WI38 (cell line): Measurements from ENCODE around the gene DBNDD1.
"Not testable (repeated sequence)": the region's sequence is repeated elsewhere in the genome, so short reads cannot be mapped to it uniquely, and the experiment has no call there.

ENCODE experiments used
- H3K4me3 ChIP-seq: 2 replicates; pipeline ENCODE4 v1.5.1; 2011; ENCODE audit warnings: low read depth, mild to moderate bottlenecking, control low read depth, low read length
- TF ChIP-seq, protein P1 (sequence below): IDR thresholded peaks from 2 replicates; pipeline ENCODE4 v1.5.1; 2012; ENCODE audit warnings: low read depth, mild to moderate bottlenecking, control low read depth, low read length

Gene DBNDD1, protein sequence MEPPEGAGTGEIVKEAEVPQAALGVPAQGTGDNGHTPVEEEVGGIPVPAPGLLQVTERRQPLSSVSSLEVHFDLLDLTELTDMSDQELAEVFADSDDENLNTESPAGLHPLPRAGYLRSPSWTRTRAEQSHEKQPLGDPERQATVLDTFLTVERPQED

DNA sequence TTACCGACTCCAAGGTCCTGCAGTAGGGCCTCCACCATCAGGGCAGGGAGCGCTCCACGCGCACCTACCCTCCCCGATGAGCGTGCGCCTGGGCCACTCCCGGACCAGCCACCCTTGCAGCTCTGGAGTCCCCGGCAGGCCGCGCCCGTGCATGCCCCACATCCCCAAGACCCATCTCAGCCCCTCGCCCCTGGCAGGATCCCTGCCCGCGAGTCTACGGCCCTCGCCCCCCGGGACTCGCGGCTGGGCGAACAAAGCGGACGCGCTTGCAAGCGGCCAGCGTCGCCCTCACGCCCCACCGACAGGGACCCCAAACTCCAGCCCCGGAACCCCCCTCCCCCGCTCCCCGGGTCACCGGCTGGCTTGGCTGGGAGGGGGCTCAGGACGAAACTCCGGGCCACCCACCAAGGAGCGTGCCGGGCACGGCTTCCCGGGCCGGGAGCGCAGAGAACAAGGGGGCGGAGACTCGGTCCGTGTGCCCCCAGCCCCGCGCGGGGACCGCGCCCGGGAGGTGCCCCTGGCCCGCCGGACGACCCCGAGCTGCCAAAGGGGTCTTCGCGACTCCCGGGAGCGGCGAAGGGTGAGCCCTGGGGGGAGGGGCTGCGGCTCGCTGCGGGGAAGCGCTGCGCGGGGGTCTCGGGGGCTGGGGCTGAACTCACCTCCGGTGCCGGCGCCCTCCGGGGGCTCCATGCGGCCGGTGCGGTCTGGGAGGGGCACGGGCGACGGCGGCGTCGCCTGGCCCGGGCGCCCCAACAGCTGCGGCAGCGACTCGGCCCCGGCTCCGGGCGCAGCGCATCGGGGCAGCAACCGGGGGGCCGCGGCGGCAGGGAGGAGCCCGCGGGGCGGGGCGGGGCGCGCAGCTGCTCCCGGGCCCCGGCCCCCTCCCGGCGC, at the start of gene DBNDD1:
Gene DBNDD1 (minus strand): TSS at position 805 of the 891 bp plus-strand sequence. CDS start 115 bp downstream, at position 690.
- TF ChIP-seq, protein P1, sequence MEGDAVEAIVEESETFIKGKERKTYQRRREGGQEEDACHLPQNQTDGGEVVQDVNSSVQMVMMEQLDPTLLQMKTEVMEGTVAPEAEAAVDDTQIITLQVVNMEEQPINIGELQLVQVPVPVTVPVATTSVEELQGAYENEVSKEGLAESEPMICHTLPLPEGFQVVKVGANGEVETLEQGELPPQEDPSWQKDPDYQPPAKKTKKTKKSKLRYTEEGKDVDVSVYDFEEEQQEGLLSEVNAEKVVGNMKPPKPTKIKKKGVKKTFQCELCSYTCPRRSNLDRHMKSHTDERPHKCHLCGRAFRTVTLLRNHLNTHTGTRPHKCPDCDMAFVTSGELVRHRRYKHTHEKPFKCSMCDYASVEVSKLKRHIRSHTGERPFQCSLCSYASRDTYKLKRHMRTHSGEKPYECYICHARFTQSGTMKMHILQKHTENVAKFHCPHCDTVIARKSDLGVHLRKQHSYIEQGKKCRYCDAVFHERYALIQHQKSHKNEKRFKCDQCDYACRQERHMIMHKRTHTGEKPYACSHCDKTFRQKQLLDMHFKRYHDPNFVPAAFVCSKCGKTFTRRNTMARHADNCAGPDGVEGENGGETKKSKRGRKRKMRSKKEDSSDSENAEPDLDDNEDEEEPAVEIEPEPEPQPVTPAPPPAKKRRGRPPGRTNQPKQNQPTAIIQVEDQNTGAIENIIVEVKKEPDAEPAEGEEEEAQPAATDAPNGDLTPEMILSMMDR: no peak
- peak within 1 kb of the TSS; percentile 66 for H3K4me3 ChIP-seq

DNA sequence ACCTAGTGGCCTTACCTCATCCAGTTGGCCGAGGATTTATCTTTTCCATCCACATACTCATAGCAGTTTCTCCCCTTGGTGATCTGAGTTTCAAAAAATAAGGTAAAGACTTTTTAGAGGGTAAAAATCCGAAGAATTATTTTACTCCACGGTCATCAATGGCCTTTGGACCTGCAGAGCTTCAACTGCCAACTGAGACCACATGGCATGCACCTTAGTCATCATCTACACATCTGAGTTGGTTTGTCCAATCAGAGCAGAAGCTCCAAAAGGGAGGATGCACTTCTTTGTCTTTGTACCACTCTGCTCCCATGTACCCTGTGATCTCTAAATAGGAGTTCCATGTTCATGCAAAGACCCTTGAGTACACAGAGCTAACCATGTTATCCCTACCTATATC, 42.2 kb upstream of the DBNDD1 start:
- H3K4me3 ChIP-seq: no peak overlapping the region
- TF ChIP-seq, protein P1: no peak

DNA sequence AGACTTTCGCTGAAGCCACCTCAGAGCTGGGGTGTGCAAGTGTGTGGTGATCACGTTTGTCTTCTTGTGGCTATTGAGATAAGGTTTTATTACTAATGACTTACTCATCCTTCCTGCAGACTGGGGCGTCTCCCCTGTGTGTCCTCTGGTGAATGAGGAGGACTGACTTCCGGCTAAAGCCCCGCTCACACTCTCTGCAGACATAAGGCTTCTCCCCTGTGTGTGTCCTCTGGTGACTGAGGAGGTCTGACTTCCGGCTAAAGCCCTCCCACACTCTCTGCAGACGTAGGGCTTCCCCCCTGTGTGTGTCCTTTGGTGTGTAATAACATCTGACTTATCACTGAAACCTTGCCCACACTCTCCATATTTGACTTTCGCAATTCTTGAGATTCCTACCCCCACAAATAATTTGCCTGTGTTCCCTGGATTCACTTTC, 38.5 kb upstream of the DBNDD1 start:
- TF ChIP-seq, protein P1: no peak
- H3K4me3 ChIP-seq: no peak overlapping the region

DNA sequence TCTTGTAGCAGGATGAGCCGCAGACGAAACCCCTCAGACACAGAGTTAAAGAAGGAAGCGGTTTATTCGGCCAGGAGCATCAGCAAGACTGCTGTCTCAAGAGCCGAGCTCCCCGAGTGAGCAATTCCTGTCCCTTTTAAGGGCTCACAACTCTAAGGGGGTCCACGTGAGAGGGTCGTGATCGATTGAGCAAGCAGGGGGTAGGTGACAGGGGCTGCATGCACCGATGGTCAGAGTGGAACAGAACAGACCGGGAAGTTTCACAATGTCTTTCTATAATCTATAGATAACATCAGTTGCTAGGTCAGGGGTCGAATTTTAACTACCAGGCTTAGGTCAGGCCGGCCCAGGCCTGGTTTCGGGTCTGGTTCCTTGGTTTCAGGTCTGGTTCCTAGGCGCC, 37.3 kb upstream of the DBNDD1 start:
- H3K4me3 ChIP-seq: not testable (repeated sequence)

DNA sequence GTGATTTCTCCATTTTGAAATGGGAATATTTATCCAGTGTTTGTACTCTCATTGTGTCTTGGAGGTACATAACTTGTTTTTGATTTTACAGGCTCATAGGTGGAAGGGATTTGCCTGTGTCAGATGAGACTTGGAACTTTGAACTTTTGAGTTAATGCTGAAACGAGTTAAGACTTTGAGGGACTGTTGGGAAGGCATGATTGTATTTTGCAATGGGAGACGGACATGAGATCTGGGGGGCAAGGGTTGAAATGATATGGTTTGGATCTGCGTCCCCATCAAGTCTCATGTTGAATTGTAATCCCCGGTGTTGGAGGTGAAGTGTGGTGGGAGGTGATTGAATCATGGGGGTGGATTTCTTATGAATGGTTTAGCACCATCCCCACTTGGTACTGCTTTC, 36.1 kb upstream of the DBNDD1 start:
- TF ChIP-seq, protein P1: no peak

DNA sequence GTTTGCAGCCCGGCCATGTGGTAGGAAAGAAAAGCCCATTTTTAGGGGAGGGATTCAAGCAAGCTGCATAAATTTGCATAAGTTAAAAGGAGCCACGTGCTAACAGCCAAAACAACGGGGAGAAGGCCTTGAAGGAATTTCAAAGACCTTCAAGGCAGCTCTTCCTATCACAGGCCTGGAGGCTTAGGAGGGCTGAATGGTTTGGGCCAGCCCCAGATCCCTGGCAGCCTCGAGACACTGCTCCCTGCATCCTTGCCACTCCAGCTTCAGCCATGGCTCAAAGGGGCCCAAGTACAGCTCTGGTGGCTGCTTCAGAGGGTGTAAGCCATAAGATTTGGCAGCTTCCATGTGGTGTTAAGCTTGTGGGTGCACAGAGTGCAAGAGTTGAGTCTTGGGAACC, 35.3 kb upstream of the DBNDD1 start:
- H3K4me3 ChIP-seq: no peak overlapping the region
- TF ChIP-seq, protein P1: no peak

More for the DNA sequence above, 36.1 kb upstream of the DBNDD1 start:
- no peak overlapping the region for H3K4me3 ChIP-seq

DNA sequence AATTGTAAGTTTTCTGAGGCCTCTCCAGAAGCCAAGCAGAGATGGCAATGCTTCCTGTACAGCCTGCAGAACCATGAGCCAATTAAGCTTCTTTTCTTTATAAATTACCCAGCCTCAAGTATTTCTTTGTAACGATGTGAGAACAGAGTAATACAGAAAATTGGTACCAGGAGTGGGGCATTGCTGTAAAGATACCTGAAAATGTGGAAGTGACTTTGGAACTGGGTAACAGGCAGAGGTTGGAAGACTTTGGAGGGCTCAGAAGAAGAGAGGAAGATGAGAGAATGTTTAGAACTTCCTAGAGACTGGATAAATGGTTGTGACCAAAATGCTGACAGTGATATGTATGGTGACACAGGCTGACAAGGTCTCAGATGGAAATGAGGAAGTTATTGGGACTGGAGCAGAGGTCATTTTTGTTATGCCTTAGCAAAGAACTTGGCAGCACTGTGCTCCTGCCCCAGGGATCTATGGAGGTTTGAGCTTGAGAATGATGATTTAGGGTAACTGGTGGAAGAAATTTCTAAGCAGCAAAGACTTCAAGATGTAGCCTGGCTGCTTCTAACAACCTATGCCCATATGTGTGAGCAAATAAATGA, 34.7 kb upstream of the DBNDD1 start:
- no peak overlapping the region for H3K4me3 ChIP-seq
- TF ChIP-seq, protein P1: no peak
